ENCODE results near the gene FLYWCH2. TPM values are rescaled to one million over a fixed set of nuclear protein-coding genes. Genes with fewer than 3 reads are reported as not detected.

Gene FLYWCH2
- total and polyA plus RNA-seq, 2 of the 4 experiments (the other 2 are of a cell fraction): 42.3 to 66.3 TPM

- no TSS peak for BruUV-seq (replicated peaks)
- Histone ChIP-seq H3K56ac (ENCODE audit: extremely low read depth, insufficient read depth, low read length) (peak overlapping the region; percentile 44), H3K9me3 (ENCODE audit: control insufficient read depth, insufficient read depth, low read length) (no peaks in the 10 kb centered on the region; the same call in 1 of the 2 replicates), H3K79me1 (ENCODE audit: low read depth in 1 of 2, low read length in 2 of 2) (peaks cover 9 to 25% of the 10 kb centered on the region in 2 experiments), H3K27me3 (ENCODE audit: control insufficient read depth, insufficient read depth, low read length) (no peaks in the 10 kb centered on the region), H2BK20ac (ENCODE audit: low read depth, low read length) (no peak overlapping the region), H3K18ac (ENCODE audit: low read depth, low read length) (peak overlapping the region; percentile 6; the same call in 1 of the 2 replicates), H3K9me1 (ENCODE audit: insufficient read depth, low read length) (peaks cover 4% of the 10 kb centered on the region; the same call in 1 of the 2 replicates), H2BK5ac (ENCODE audit: low read depth, low read length, poor library complexity, severe bottlenecking) (peak overlapping the region; percentile 77), H2BK15ac (ENCODE audit: low read depth, low read length) (peak overlapping the region; percentile 5; the same call in 1 of the 3 replicates), H4K8ac (ENCODE audit: low read depth in 2 of 2, low read length in 2 of 2) (peak overlapping the region; percentile 25 to 70; a peak in 2 of 4 replicates), H4K91ac (ENCODE audit: insufficient read depth, low read depth, low read length) (peak overlapping the region; percentile 28; the same call in 1 of the 2 replicates), H4K20me1 (ENCODE audit: insufficient read depth, low read length) (no peaks in the 10 kb centered on the region), H3K36me3 (ENCODE audit: control insufficient read depth, insufficient read depth, low read length) (peaks cover under 1% of the 10 kb centered on the region; the same call in 1 of the 2 replicates), H3K9ac (ENCODE audit: low read depth, low read length) (peak overlapping the region; percentile 75), H3K14ac (replicated peaks; ENCODE audit: low read depth, low read length) (peak overlapping the region; percentile 33), H4K5ac (ENCODE audit: low read depth, low read length) (0 out of 2 replicates have a peak overlapping the region, but pooled peaks have one; percentile 9), H3K4me3 (ENCODE audit: insufficient read depth, low read depth, low read length) (peak overlapping the region; percentile 49), H3K4me1 (ENCODE audit: control insufficient read depth, insufficient read depth, low read length) (peaks cover 4% of the 10 kb centered on the region), H3K4me2 (ENCODE audit: low read depth, low read length) (peak overlapping the region; percentile 94), H2BK120ac (ENCODE audit: low read depth, low read length) (no peak overlapping the region), H3K4ac (ENCODE audit: low read depth, low read length) (peak overlapping the region; percentile 58), H3K27ac (ENCODE audit: insufficient read depth, low read length) (peak overlapping the region; percentile 83), H2AK9ac (replicated peaks; ENCODE audit: low read depth, low read length, poor library complexity) (peak overlapping the region; percentile 86), H2AK5ac (ENCODE audit: low read depth, low read length) (peak overlapping the region; percentile 52; the same call in 1 of the 2 replicates), H2AFZ (replicated peaks; ENCODE audit: low read length, poor library complexity) (peak overlapping the region; percentile 97), H3K23ac (ENCODE audit: low read depth, low read length) (peak overlapping the region; percentile 87)
- TF ChIP-seq USF2 (IDR thresholded peaks at IDR 0.05; ENCODE audit: low read depth, low read length) (no peak), MAFK (IDR thresholded peaks at IDR 0.05; ENCODE audit: low read depth, low read length) (no peak), MAZ (IDR thresholded peaks at IDR 0.05; ENCODE audit: borderline replicate concordance, low read depth, low read length) (no peak), NFE2L2 (IDR thresholded peaks at IDR 0.05; ENCODE audit: low read depth, low read length) (no peak), BHLHE40 (IDR thresholded peaks at IDR 0.05; ENCODE audit: low read depth, low read length) (no peak), RFX5 (IDR thresholded peaks at IDR 0.05; ENCODE audit: low read depth, low read length) (no peak), MXI1 (IDR thresholded peaks at IDR 0.05; ENCODE audit: borderline replicate concordance, low read depth, low read length) (no peak), RAD21 (IDR thresholded peaks at IDR 0.05; ENCODE audit: low read length) (no peak), RCOR1 (IDR thresholded peaks at IDR 0.05; ENCODE audit: insufficient replicate concordance, low read length) (no peak), FOS (IDR thresholded peaks at IDR 0.05; ENCODE audit: low read depth, low read length) (no peak), POLR2A (IDR thresholded peaks at IDR 0.05; ENCODE audit: low read depth, low read length) (no peak)
- intact Hi-C loops (cut with micrococcal nuclease) (loop anchor here (1.0 kb wide), 1 partner anchor 21 kb away; no protein-coding TSS in a partner anchor), dilution Hi-C loops (cut with HindIII; ENCODE audit: low sequenced_read_pairs, unreplicated experiment) (no loop called here), in situ Hi-C loops (cut with MboI; ENCODE audit: low sequenced_read_pairs) (no loop called here)
- ChIA-PET POLR2A (ENCODE audit: unreplicated experiment) (no interaction called here), CTCF (interaction anchor here (1.0 to 1.2 kb wide), 2 partner anchors 23 to 86 kb away, joined by 3 to 5 read pairs; partner anchors contain the start of gene PAQR4)
- ATAC-seq (ENCODE audit: low read depth) (peak; percentile 27), DNase-seq (no peak)
- WGBS, 2 experiments (ENCODE audit: extremely low coverage in 2 of 2, insufficient read length in 1 of 2): 9% methylated on average over 6 of the region's 31 CpGs; no CpG with 5 or more reads in 1 of the 2 experiments
Measured at GRCh38 chr16:2883458-2883908, 468 bp downstream of the FLYWCH2 start.
